CD4-positive, alpha-beta T cell (primary cell): Measurements from ENCODE around the gene DAAM1. TPM values are rescaled to one million over a fixed set of nuclear protein-coding genes. Genes with fewer than 3 reads are reported as not detected.

Experiments
- ATAC-seq: fragments of 200-7000 bp; cut with Tn5 transposase; one replicate; pipeline ENCODE4 v1.10.0; 2022; ENCODE audit warnings: mild to moderate bottlenecking; ENCODE audit not compliant: poor library complexity
- CTCF ChIA-PET: fragments of 350-600 bp; sonication (Branson Sonifier 250); formaldehyde crosslinking; loops from one replicate; lab custom pipeline; 2021; ENCODE audit warnings: antibody characterized with exemption, inconsistent platforms; lab: Charles Lee
- POLR2A ChIA-PET: fragments of 350-600 bp; sonication (Branson Sonifier 250); formaldehyde crosslinking; loops from one replicate; lab custom pipeline; 2021; ENCODE audit warnings: antibody characterized with exemption, inconsistent platforms; lab: Charles Lee
- DNase-seq, 14 experiments: peaks; one replicate each; pipeline ENCODE4 v3.0.0-alpha.2; 2013 to 2020; ENCODE audit warnings: mixed read lengths in 2 of 14
- H3K27ac ChIP-seq, 2 donors: one replicate each; pipeline versions ENCODE4 v1.5.1 to v1.7.0; 2013; ENCODE audit warnings: low read length in 2 of 2, low read depth in 1 of 2, mild to moderate bottlenecking in 1 of 2
- H3K27me3 ChIP-seq, 2 experiments: 1 replicate in 1 of 2; 2 replicates in 1 of 2; pipeline versions ENCODE4 v1.6.1 to v1.7.0; 2013; ENCODE audit warnings: low read length in 2 of 2, control low read depth in 1 of 2, mild to moderate bottlenecking in 1 of 2, moderate library complexity in 1 of 2; ENCODE audit not compliant: insufficient read depth in 2 of 2, control insufficient read depth in 1 of 2
- H3K36me3 ChIP-seq: one replicate; pipeline ENCODE4 v1.6.1; 2013; ENCODE audit warnings: low read length, control low read depth; ENCODE audit not compliant: insufficient read depth
- H3K4me1 ChIP-seq: one replicate; pipeline ENCODE4 v1.6.1; 2013; ENCODE audit warnings: low read length, control low read depth; ENCODE audit not compliant: insufficient read depth
- H3K4me3 ChIP-seq: one replicate; pipeline ENCODE4 v1.5.1; 2013; ENCODE audit warnings: mild to moderate bottlenecking, low read length, moderate library complexity
- H3K9me3 ChIP-seq, 2 experiments: 1 replicate in 1 of 2; 2 replicates in 1 of 2; pipeline versions ENCODE4 v1.6.1 to v1.7.0; 2013; ENCODE audit warnings: low read length in 2 of 2, mild to moderate bottlenecking in 2 of 2, control low read depth in 1 of 2, moderate library complexity in 1 of 2; ENCODE audit not compliant: control insufficient read depth in 1 of 2, insufficient read depth in 1 of 2
- H3K27ac Mint-ChIP-seq: one replicate; pipeline ENCODE4 v1.8.0; 2020; ENCODE audit warnings: mixed read lengths
- H3K27me3 Mint-ChIP-seq: one replicate; pipeline ENCODE4 v1.8.0; 2021; ENCODE audit warnings: mixed read lengths
- H3K36me3 Mint-ChIP-seq: one replicate; pipeline ENCODE4 v1.8.0; 2021; ENCODE audit warnings: low read depth, mixed read lengths
- H3K4me1 Mint-ChIP-seq: one replicate; pipeline ENCODE4 v1.8.0; 2021; ENCODE audit warnings: low read depth, mixed read lengths
- H3K4me3 Mint-ChIP-seq: one replicate; pipeline ENCODE4 v1.8.0; 2020; ENCODE audit warnings: mild to moderate bottlenecking, mixed read lengths
- H3K9me3 Mint-ChIP-seq: one replicate; pipeline ENCODE4 v1.8.0; 2020; ENCODE audit warnings: mixed read lengths
- intact Hi-C, 2 experiments: fragments of 100-400 bp; cut with DNase I in 1 of 2; cut with micrococcal nuclease in 1 of 2; formaldehyde crosslinking; loops; one replicate each; pipeline versions ENCODE4 v1.15.1 to v1.9.0; 2023 to 2025; cut with DNase I, micrococcal nuclease
- total RNA-seq, 174 experiments: library from RNA in 2 of 174; stranded (reverse) in 2 of 174; gene quantifications; one replicate each; pipeline ENCODE4 v1.2.3 and lab custom pipeline; 2021 to 2026
- TF ChIP-seq, protein P1 (sequence below): fragments of 200-600 bp; IDR thresholded peaks from one replicate; pipeline ENCODE4 v1.8.0; 2022; ENCODE audit warnings: antibody characterized with exemption, mild to moderate bottlenecking

DAAM1 gene
- total RNA-seq, 2 experiments from 2014 or later: 7.4 to 8.8 TPM

DNA sequence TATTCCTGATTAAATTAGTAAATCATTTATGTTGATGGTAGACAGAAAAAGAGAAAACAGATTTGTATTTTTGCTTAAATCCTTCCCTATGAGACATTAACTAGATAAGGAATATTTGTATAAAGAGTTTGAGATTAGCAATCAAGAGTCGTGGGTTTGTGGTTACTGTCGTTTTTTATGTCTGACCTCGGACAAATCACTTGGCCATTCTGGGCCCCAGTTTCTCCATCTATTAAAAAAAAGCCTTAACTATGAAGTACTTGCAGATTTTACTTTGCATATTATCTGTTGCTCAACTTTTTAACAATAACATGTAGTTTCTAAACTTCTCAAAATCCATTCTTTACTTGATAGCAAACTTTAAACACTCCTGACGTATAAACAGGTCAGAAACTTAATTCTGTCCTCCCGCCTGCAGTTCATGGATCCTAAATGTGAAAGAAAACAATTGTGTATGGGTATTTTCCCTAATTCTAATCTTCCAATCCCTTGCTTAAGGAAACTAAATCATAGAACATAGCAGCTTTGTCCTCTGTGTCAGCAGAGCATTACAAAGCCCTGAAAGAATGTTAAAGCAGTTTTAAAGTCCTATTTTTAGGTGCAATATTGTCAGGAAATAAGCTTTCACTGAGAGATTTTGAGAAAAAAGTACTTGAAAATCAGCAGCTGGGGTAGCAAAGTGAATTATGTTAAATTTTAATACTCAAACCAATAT, 158.5 kb downstream of the DAAM1 start:
- no peak overlapping the region for H3K4me3 ChIP-seq
- Mint-ChIP-seq H3K27ac (no peak overlapping the region), H3K4me1 (no peaks in the 10 kb centered on the region), H3K27me3 (no peaks in the 10 kb centered on the region), H3K9me3 (no peaks in the 10 kb centered on the region), H3K4me3 (no peak overlapping the region), H3K36me3 (peaks cover 40% of the 10 kb centered on the region)
- intact Hi-C loops: loop anchor here in 1 of 2 experiments (5.0 kb wide), 1 partner anchor 220 kb away; no protein-coding TSS in a partner anchor
- DNase-seq (no peak), ATAC-seq (no peak)
- H3K9me3 ChIP-seq: no peaks in the 10 kb centered on the region
- H3K4me1 ChIP-seq: no peaks in the 10 kb centered on the region
- TF ChIP-seq, protein P1, sequence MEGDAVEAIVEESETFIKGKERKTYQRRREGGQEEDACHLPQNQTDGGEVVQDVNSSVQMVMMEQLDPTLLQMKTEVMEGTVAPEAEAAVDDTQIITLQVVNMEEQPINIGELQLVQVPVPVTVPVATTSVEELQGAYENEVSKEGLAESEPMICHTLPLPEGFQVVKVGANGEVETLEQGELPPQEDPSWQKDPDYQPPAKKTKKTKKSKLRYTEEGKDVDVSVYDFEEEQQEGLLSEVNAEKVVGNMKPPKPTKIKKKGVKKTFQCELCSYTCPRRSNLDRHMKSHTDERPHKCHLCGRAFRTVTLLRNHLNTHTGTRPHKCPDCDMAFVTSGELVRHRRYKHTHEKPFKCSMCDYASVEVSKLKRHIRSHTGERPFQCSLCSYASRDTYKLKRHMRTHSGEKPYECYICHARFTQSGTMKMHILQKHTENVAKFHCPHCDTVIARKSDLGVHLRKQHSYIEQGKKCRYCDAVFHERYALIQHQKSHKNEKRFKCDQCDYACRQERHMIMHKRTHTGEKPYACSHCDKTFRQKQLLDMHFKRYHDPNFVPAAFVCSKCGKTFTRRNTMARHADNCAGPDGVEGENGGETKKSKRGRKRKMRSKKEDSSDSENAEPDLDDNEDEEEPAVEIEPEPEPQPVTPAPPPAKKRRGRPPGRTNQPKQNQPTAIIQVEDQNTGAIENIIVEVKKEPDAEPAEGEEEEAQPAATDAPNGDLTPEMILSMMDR: no peak
- H3K36me3 ChIP-seq: peaks cover 15% of the 10 kb centered on the region
- ChIA-PET POLR2A (no interaction called here), CTCF (no interaction called here)
- no peak overlapping the region for H3K27ac ChIP-seq
- no peaks in the 10 kb centered on the region for H3K27me3 ChIP-seq

- TF ChIP-seq, protein P1: no peak
- DNase-seq: no peak
- no peaks in the 10 kb centered on the region for H3K4me1 ChIP-seq
- no peaks in the 10 kb centered on the region for H3K4me1 Mint-ChIP-seq
- H3K4me3 Mint-ChIP-seq: no peak overlapping the region
- POLR2A ChIA-PET: no interaction called here
- peaks cover 37% of the 10 kb centered on the region for H3K36me3 Mint-ChIP-seq
- H3K27me3 Mint-ChIP-seq: no peaks in the 10 kb centered on the region
- peaks cover 16% of the 10 kb centered on the region for H3K36me3 ChIP-seq
- ATAC-seq: no peak
- H3K27ac Mint-ChIP-seq: no peak overlapping the region
- H3K9me3 Mint-ChIP-seq: no peaks in the 10 kb centered on the region
- no peak overlapping the region for H3K27ac ChIP-seq
- intact Hi-C loops: loop anchor here in 1 of 2 experiments (5.0 kb wide), 1 partner anchor 220 kb away; no protein-coding TSS in a partner anchor
- no peaks in the 10 kb centered on the region for H3K27me3 ChIP-seq
- H3K9me3 ChIP-seq: no peaks in the 10 kb centered on the region
- H3K4me3 ChIP-seq: no peak overlapping the region
- CTCF ChIA-PET: no interaction called here
These were observed 159.0 kb downstream of the DAAM1 start for GRCh38 chr14:59347511-59347900.

DNA sequence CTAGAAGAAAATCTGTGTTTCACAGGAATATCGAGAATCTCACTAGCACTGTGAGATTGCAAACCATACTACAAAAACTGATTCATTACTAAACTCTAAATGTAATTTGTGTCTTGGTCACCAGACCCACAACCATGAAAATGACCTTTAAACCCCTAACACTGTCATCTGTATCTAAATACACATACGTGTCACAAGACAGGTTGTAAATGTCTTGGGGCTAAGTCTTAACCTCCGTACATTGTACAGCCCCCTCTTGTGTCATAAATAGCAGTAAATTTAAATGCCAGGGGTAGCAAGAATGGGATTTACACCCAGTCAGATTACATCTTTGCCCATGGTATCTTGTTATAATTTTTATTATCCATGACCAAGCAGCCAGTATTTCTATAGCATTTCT, 159.4 kb downstream of the DAAM1 start:
- no peak overlapping the region for H3K4me3 Mint-ChIP-seq
- TF ChIP-seq, protein P1: no peak
- POLR2A ChIA-PET: no interaction called here

More for the DNA sequence above, 159.4 kb downstream of the DAAM1 start:
- Histone ChIP-seq H3K27me3 (no peaks in the 10 kb centered on the region), H3K27ac (no peak overlapping the region), H3K9me3 (no peaks in the 10 kb centered on the region), H3K4me3 (no peak overlapping the region), H3K36me3 (peaks cover 16% of the 10 kb centered on the region), H3K4me1 (no peaks in the 10 kb centered on the region)
- Mint-ChIP-seq H3K27me3 (no peaks in the 10 kb centered on the region), H3K4me1 (no peaks in the 10 kb centered on the region), H3K9me3 (no peaks in the 10 kb centered on the region), H3K27ac (no peak overlapping the region), H3K36me3 (peaks cover 33% of the 10 kb centered on the region)
- ATAC-seq: no peak
- CTCF ChIA-PET: no interaction called here
- no peak for DNase-seq
- intact Hi-C loops: loop anchor here in 1 of 2 experiments (5.0 kb wide), 1 partner anchor 221 kb away; no protein-coding TSS in a partner anchor
